HepG2 (cell line): ENCODE data around the gene RAET1E. TPM values are rescaled to one million over a fixed set of nuclear protein-coding genes. Genes with fewer than 3 reads are reported as not detected.

Experiments used
- ARID3A ChIP-seq: IDR thresholded peaks from 2 replicates; pipeline ENCODE4 v1.6.1; 2012; ENCODE audit warnings: low read depth, low read length, improper control_type of control experiment
- ATAD3A ChIP-seq: sonication (generic); formaldehyde crosslinking; IDR thresholded peaks from 2 replicates; pipeline ENCODE4 v1.4.0; 2020; ENCODE audit warnings: missing genetic modification reagents
- BHLHE40 ChIP-seq: IDR thresholded peaks from 2 replicates; pipeline ENCODE4 v1.6.1; 2011; ENCODE audit warnings: low read length, improper control_type of control experiment
- FOXP1 ChIP-seq, 2 experiments: fragments of 450-650 bp in 1 of 2; IDR thresholded peaks; 2 replicates each; pipeline ENCODE4 v1.6.1; 2017 to 2018; ENCODE audit warnings: antibody characterized with exemption in 1 of 2
- GABPA ChIP-seq, 2 experiments: IDR thresholded peaks; 2 replicates each; pipeline ENCODE4 v1.6.1; 2011 to 2016; ENCODE audit warnings: low read depth in 2 of 2, low read length in 1 of 2, missing biosample characterization in 1 of 2, missing genetic modification characterization in 1 of 2
- HDAC1 ChIP-seq: sonication (generic); formaldehyde crosslinking; IDR thresholded peaks from 2 replicates; pipeline ENCODE4 v1.5.1; 2020; ENCODE audit warnings: mild to moderate bottlenecking, missing genetic modification reagents
- KMT2A ChIP-seq: sonication (generic); formaldehyde crosslinking; IDR thresholded peaks from 2 replicates; pipeline ENCODE4 v1.4.0; 2020; ENCODE audit warnings: missing genetic modification reagents
- TEAD3 ChIP-seq: optimal IDR thresholded peaks from 2 replicates; pipeline ENCODE3; 2016; ENCODE audit warnings: borderline replicate concordance
- ZNF598 ChIP-seq: sonication (generic); formaldehyde crosslinking; IDR thresholded peaks from 2 replicates; pipeline ENCODE4 v1.5.1; 2020; ENCODE audit warnings: mild to moderate bottlenecking, missing genetic modification reagents, borderline replicate concordance
- ZNF687 ChIP-seq: sonication (generic); formaldehyde crosslinking; IDR thresholded peaks from 2 replicates; pipeline ENCODE4 v1.5.1; 2020; ENCODE audit warnings: mild to moderate bottlenecking, missing genetic modification reagents, moderate library complexity
- ZNF839 ChIP-seq: sonication (generic); formaldehyde crosslinking; IDR thresholded peaks from 2 replicates; pipeline ENCODE4 v1.4.0; 2020; ENCODE audit warnings: missing genetic modification reagents, mild to moderate bottlenecking, borderline replicate concordance
- polyA plus RNA-seq, 8 experiments: library from polyadenylated mRNA; depleted of rRNA in 3 of 8; stranded (reverse) in 7 of 8; unstranded in 1 of 8; fragments of >200 nt; fragmentation: Illumina TruSeq in 4 of 8; extraction: Trizol in 4 of 8; gene quantifications; 2 replicates each; pipeline versions ENCODE4 v1.2.1 to v1.2.3, GENCODE V29; 2011 to 2016; ENCODE audit warnings: low read depth in 4 of 8, missing spikeins in 1 of 8, mixed read lengths in 1 of 8; ENCODE audit not compliant: insufficient read depth in 1 of 8
- total RNA-seq, 5 experiments: library from RNA; depleted of rRNA; stranded (reverse); fragments of >200 nt; fragmentation: Illumina TruSeq; extraction: Trizol; gene quantifications; 2 replicates each; pipeline ENCODE4 v1.2.3, GENCODE V29; 2016; ENCODE audit warnings: low read depth in 1 of 5
- TF ChIP-seq, protein P1 (sequence below): sonication (generic); formaldehyde crosslinking; IDR thresholded peaks from 2 replicates; pipeline ENCODE4 v1.5.1; 2020; ENCODE audit warnings: mild to moderate bottlenecking, missing genetic modification reagents, moderate library complexity
- TF ChIP-seq, protein P2 (sequence below): sonication (generic); IDR thresholded peaks from 2 replicates; pipeline ENCODE4 v1.6.1; 2016; ENCODE audit warnings: low read depth, borderline replicate concordance
- TF ChIP-seq, protein P3 (sequence below): sonication (generic); formaldehyde crosslinking; IDR thresholded peaks from 2 replicates; pipeline ENCODE4; 2020; ENCODE audit warnings: missing genetic modification reagents, mild to moderate bottlenecking, borderline replicate concordance
- TF ChIP-seq, protein P4 (sequence below): sonication (generic); formaldehyde crosslinking; IDR thresholded peaks from 2 replicates; pipeline ENCODE4 v1.9.0; 2022; ENCODE audit warnings: missing genetic modification reagents, mild to moderate bottlenecking, borderline replicate concordance

RAET1E gene
- total and polyA plus RNA-seq, 2 of the 13 experiments (the other 11 are each of a cell fraction or from before 2014, with no cell fraction given) = not detected

DNA sequence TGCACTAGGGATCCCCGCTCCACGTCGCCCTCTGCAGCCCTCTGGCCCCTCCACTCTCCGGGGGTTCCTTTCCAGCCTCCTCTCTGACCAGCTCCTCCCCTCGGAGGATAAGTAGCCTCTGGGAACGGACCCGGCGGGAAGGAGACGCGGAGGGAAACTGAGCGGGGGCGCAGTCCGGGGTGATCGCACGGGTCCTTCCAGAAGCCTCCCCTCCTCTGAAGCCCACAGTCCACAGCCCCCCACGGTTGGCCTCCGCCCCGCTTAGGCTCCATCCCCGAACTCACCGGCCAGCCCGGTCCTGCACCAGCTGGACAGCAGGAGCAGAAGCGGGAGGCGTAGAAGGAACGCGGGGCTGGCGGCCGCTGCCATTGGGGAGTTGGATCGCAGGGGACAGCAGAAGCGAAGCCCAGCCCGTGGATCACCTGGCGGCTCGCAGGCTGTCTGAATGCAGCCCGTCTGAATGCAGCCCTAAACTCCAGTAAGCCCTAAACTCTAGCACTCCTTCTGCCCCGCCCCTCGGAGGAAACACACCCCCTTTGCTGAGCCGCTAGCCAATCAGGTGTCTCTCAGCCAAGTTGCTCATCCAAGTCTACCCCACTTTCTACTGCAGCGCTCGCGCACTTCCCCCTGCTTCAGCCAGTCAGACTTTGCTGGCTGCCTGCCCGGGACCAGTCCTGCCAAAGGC is 24.9 kb upstream of the RAET1E start, which contains the start of gene RAET1G (continued):
- TF ChIP-seq ARID3A (no peak), KMT2A (CRISPR knock-in tag) (no peak), GABPA (IDR thresholded peaks at IDR 0.05; ENCODE audit: low read depth, low read length) (no peak), GABPA (CRISPR knock-in tag; IDR thresholded peaks at IDR 0.05; ENCODE audit: low read depth) (peak; percentile 53), HDAC1 (0 out of 2 replicates have a peak, but pooled peaks have one; percentile 38), FOXP1 (IDR thresholded peaks at IDR 0.05) (no peak), FOXP1 (CRISPR knock-in tag; IDR thresholded peaks at IDR 0.05) (no peak), TEAD3 (peak; percentile 42), ZNF839 (0 out of 2 replicates have a peak, but pooled peaks have one; percentile 55), ZNF598 (CRISPR knock-in tag) (no peak), BHLHE40 (no peak), ZNF687 (CRISPR knock-in tag) (peak; percentile 57), ATAD3A (CRISPR knock-in tag) (no peak)
- TF ChIP-seq, protein P1, sequence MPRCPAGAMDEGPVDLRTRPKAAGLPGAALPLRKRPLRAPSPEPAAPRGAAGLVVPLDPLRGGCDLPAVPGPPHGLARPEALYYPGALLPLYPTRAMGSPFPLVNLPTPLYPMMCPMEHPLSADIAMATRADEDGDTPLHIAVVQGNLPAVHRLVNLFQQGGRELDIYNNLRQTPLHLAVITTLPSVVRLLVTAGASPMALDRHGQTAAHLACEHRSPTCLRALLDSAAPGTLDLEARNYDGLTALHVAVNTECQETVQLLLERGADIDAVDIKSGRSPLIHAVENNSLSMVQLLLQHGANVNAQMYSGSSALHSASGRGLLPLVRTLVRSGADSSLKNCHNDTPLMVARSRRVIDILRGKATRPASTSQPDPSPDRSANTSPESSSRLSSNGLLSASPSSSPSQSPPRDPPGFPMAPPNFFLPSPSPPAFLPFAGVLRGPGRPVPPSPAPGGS (CRISPR knock-in tag) = peak; percentile 25; the same call in 1 of the 2 replicates
- TF ChIP-seq, protein P2, sequence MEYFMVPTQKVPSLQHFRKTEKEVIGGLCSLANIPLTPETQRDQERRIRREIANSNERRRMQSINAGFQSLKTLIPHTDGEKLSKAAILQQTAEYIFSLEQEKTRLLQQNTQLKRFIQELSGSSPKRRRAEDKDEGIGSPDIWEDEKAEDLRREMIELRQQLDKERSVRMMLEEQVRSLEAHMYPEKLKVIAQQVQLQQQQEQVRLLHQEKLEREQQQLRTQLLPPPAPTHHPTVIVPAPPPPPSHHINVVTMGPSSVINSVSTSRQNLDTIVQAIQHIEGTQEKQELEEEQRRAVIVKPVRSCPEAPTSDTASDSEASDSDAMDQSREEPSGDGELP = peak; percentile 33; the same call in 1 of the 2 replicates
- TF ChIP-seq, protein P3, sequence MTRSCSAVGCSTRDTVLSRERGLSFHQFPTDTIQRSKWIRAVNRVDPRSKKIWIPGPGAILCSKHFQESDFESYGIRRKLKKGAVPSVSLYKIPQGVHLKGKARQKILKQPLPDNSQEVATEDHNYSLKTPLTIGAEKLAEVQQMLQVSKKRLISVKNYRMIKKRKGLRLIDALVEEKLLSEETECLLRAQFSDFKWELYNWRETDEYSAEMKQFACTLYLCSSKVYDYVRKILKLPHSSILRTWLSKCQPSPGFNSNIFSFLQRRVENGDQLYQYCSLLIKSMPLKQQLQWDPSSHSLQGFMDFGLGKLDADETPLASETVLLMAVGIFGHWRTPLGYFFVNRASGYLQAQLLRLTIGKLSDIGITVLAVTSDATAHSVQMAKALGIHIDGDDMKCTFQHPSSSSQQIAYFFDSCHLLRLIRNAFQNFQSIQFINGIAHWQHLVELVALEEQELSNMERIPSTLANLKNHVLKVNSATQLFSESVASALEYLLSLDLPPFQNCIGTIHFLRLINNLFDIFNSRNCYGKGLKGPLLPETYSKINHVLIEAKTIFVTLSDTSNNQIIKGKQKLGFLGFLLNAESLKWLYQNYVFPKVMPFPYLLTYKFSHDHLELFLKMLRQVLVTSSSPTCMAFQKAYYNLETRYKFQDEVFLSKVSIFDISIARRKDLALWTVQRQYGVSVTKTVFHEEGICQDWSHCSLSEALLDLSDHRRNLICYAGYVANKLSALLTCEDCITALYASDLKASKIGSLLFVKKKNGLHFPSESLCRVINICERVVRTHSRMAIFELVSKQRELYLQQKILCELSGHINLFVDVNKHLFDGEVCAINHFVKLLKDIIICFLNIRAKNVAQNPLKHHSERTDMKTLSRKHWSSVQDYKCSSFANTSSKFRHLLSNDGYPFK = peak; percentile 22; the same call in 1 of the 2 replicates
- TF ChIP-seq, protein P4, sequence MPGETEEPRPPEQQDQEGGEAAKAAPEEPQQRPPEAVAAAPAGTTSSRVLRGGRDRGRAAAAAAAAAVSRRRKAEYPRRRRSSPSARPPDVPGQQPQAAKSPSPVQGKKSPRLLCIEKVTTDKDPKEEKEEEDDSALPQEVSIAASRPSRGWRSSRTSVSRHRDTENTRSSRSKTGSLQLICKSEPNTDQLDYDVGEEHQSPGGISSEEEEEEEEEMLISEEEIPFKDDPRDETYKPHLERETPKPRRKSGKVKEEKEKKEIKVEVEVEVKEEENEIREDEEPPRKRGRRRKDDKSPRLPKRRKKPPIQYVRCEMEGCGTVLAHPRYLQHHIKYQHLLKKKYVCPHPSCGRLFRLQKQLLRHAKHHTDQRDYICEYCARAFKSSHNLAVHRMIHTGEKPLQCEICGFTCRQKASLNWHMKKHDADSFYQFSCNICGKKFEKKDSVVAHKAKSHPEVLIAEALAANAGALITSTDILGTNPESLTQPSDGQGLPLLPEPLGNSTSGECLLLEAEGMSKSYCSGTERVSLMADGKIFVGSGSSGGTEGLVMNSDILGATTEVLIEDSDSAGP (CRISPR knock-in tag) = no peak
